ENCODE results near the gene GPC6.
A peak's percentile ranks its signal among the peaks of the same experiment; 100 is the strongest.

The GPC6 gene

GRCh38 chr13:93964146-93964512 lies 737.5 kb downstream of the GPC6 start:
- Histone ChIP-seq H3K4me3 (ENCODE audit: severe bottlenecking) (no peak overlapping the region), H3K27me3 (ENCODE audit: insufficient read depth, poor library complexity, severe bottlenecking) (no peaks in the 10 kb centered on the region), H3K9me3 (ENCODE audit: severe bottlenecking) (no peaks in the 10 kb centered on the region), H3K36me3 (ENCODE audit: low read depth) (no peaks in the 10 kb centered on the region), H3K4me1 (ENCODE audit: insufficient read depth, poor library complexity, severe bottlenecking) (peaks cover 8% of the 10 kb centered on the region), H3K27ac (ENCODE audit: poor library complexity, severe bottlenecking) (peak overlapping the region; percentile 24)
- DNase-seq (ENCODE audit: low spot score): no peak
- no peak for TF ChIP-seq CTCF (IDR thresholded peaks at IDR 0.05; ENCODE audit: poor library complexity, severe bottlenecking)
- ATAC-seq (ENCODE audit: low read depth): no peak

DNA sequence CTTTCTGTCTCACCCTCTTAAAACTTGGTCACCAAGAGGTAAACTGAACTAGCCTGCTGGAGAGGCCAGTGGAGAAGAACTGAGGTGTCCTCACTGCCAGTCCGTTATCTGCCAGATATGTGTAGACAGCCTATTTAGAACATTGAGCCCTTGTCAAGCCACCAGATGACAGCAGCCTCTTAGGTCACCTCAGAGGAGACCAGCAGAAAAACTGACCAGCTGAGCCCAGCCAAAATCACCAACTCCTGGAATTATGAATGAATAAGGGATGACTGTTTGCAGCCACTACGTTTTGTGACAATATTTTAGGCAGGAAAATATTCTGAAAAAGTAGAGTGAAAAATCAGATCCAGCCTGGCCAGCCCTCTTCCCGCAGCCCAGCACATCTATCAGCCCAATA lies 739.0 kb downstream of the GPC6 start:
- no peak overlapping the region for H3K27ac ChIP-seq (ENCODE audit: poor library complexity, severe bottlenecking)
- no peaks in the 10 kb centered on the region for H3K27me3 ChIP-seq (ENCODE audit: insufficient read depth, poor library complexity, severe bottlenecking)
- no peak for DNase-seq (ENCODE audit: low spot score)
- H3K4me1 ChIP-seq (ENCODE audit: insufficient read depth, poor library complexity, severe bottlenecking): peaks cover 8% of the 10 kb centered on the region
- H3K9me3 ChIP-seq (ENCODE audit: severe bottlenecking): no peaks in the 10 kb centered on the region
- no peak for TF ChIP-seq CTCF (IDR thresholded peaks at IDR 0.05; ENCODE audit: poor library complexity, severe bottlenecking)
- H3K36me3 ChIP-seq (ENCODE audit: low read depth): no peaks in the 10 kb centered on the region
- no peak overlapping the region for H3K4me3 ChIP-seq (ENCODE audit: severe bottlenecking)
- ATAC-seq (ENCODE audit: low read depth): no peak

DNA sequence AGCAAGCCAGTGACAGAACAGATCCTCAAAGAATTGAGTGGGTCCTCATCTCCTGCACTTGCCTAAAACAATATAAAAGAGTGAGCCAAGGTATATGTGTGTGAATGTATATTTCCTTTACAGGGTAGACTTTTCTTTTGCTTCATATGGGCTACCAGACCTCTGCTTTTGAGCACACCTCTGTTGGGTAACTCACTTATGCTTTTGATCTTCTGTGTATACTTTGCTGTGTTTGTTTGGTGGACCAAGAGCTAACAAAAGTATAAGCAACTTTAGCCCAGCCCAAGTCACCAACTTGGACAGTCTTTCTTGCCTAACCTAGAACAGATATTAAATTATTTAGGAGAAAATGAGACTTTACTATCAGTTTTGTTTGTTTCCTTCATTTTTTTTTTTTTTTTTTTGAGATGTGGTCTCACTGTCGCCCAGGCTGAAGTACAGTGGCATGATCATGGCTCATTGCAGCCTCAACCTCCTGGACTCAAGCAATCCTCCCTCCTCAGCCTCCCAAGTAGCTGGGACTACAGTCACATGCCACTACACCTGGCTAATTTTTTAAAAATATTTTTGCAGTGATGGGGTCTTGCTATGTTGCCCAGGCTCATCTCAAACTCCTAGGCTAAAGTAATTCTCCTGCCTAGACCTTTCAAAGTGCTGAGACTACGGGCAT lies 739.8 kb downstream of the GPC6 start:
- Histone ChIP-seq H3K36me3 (ENCODE audit: low read depth) (no peaks in the 10 kb centered on the region), H3K4me1 (ENCODE audit: insufficient read depth, poor library complexity, severe bottlenecking) (peaks cover 8% of the 10 kb centered on the region), H3K27me3 (ENCODE audit: insufficient read depth, poor library complexity, severe bottlenecking) (no peaks in the 10 kb centered on the region), H3K4me3 (ENCODE audit: severe bottlenecking) (no peak overlapping the region), H3K27ac (ENCODE audit: poor library complexity, severe bottlenecking) (no peak overlapping the region), H3K9me3 (ENCODE audit: severe bottlenecking) (no peaks in the 10 kb centered on the region)
- no peak for ATAC-seq (ENCODE audit: low read depth)
- DNase-seq (ENCODE audit: low spot score): no peak
- no peak for TF ChIP-seq CTCF (IDR thresholded peaks at IDR 0.05; ENCODE audit: poor library complexity, severe bottlenecking)

DNA sequence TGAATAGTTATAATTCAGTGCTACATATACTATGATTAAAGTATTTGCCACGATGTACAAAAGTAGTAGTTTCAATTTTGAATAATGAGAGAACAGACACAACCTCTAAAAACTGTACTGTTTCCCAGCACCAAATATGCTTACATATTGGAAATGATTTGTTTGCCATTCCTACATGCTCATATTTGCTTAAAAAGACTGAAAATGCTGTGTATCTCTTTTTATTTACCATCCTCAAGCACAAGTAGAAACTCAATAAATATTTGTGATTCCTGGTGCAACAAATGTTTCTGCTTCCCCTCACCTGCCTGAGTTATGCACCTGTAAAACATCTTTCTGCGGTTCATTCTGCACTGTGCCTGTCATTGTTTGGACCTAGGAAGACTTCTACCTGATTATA lies 740.7 kb downstream of the GPC6 start:
- Histone ChIP-seq H3K27me3 (ENCODE audit: insufficient read depth, poor library complexity, severe bottlenecking) (no peaks in the 10 kb centered on the region), H3K4me3 (ENCODE audit: severe bottlenecking) (no peak overlapping the region), H3K4me1 (ENCODE audit: insufficient read depth, poor library complexity, severe bottlenecking) (peaks cover 8% of the 10 kb centered on the region), H3K9me3 (ENCODE audit: severe bottlenecking) (no peaks in the 10 kb centered on the region), H3K36me3 (ENCODE audit: low read depth) (no peaks in the 10 kb centered on the region), H3K27ac (ENCODE audit: poor library complexity, severe bottlenecking) (no peak overlapping the region)
- no peak for TF ChIP-seq CTCF (IDR thresholded peaks at IDR 0.05; ENCODE audit: poor library complexity, severe bottlenecking)
- ATAC-seq (ENCODE audit: low read depth): no peak
- no peak for DNase-seq (ENCODE audit: low spot score)

DNA sequence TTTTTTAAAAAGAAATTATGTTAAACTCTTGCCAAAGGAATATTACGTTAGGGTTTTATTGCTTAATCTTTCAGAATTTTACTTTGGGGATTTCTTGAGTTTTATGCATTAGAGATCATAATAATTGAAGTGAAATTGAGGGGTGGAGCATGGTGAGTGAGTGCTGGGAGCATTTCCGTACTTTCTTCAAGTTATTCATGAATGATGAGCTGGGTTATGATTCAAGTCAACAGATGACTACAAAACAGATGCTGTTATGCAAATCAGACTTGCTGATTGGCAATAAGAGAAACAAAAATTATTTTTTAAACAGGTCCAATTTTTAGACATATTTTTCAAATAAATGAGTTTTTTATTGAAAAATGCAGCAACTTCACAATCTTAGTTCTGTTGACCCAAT lies 748.6 kb downstream of the GPC6 start:
- TF ChIP-seq CTCF (IDR thresholded peaks at IDR 0.05; ENCODE audit: poor library complexity, severe bottlenecking): no peak
- H3K4me3 ChIP-seq (ENCODE audit: severe bottlenecking): no peak overlapping the region
- H3K9me3 ChIP-seq (ENCODE audit: severe bottlenecking): no peaks in the 10 kb centered on the region
- no peak for DNase-seq (ENCODE audit: low spot score)
- ATAC-seq (ENCODE audit: low read depth): no peak
- H3K27me3 ChIP-seq (ENCODE audit: insufficient read depth, poor library complexity, severe bottlenecking): no peaks in the 10 kb centered on the region
- H3K36me3 ChIP-seq (ENCODE audit: low read depth): no peaks in the 10 kb centered on the region
- no peaks in the 10 kb centered on the region for H3K4me1 ChIP-seq (ENCODE audit: insufficient read depth, poor library complexity, severe bottlenecking)
- H3K27ac ChIP-seq (ENCODE audit: poor library complexity, severe bottlenecking): no peak overlapping the region
